OCI-LY3 (cell line): ENCODE measurements around the gene EGFLAM.

Experiments used
- H2AFZ ChIP-seq: fragments of 200-600, 300-600 bp; shearing (Covaris generic); 2 replicates; pipeline ENCODE4 v1.6.0; 2014; ENCODE audit warnings: antibody characterized with exemption, low read depth, low read length
- H3K27ac ChIP-seq: fragments of 200-600, 300-600 bp; sonication (generic); 2 replicates; pipeline ENCODE4 v1.5.1; 2014; ENCODE audit warnings: mild to moderate bottlenecking, low read length, moderate library complexity, mixed read lengths
- H3K27me3 ChIP-seq: fragments of 200-600, 300-600 bp; sonication (generic); 2 replicates; pipeline ENCODE4 v1.6.1; 2014; ENCODE audit warnings: low read depth, low read length, mixed read lengths
- H3K36me3 ChIP-seq: fragments of 200-600, 300-600 bp; sonication (generic); replicated peaks from 2 replicates; pipeline ENCODE3; 2014; ENCODE audit warnings: low read depth, low read length, mixed read lengths
- H3K4me1 ChIP-seq: fragments of 300-600, 200-600 bp; sonication (generic); 2 replicates; pipeline ENCODE4 v1.6.1; 2014; ENCODE audit warnings: low read length, mixed read lengths
- H3K4me2 ChIP-seq: fragments of 200-600, 300-600 bp; sonication (generic); 2 replicates; pipeline ENCODE4 v1.6.1; 2014; ENCODE audit warnings: low read length, mixed read lengths
- H3K4me3 ChIP-seq: fragments of 300-600, 200-600 bp; sonication (generic); 2 replicates; pipeline ENCODE4 v1.5.1; 2014; ENCODE audit warnings: antibody characterized with exemption, mild to moderate bottlenecking, low read length, moderate library complexity
- H3K79me2 ChIP-seq: fragments of 300-600, 200-600 bp; shearing (Covaris generic); 2 replicates; pipeline ENCODE4 v1.6.1; 2014; ENCODE audit warnings: mild to moderate bottlenecking, low read length, mixed read lengths
- H3K9ac ChIP-seq: fragments of 300-600, 200-600 bp; shearing (Covaris generic); 2 replicates; pipeline ENCODE4 v1.6.0; 2014; ENCODE audit warnings: mild to moderate bottlenecking, low read length, moderate library complexity
- H3K9me3 ChIP-seq: fragments of 200-600, 300-600 bp; shearing (Covaris generic); 2 replicates; pipeline ENCODE4 v1.6.1; 2014; ENCODE audit warnings: low read length, mixed read lengths; ENCODE audit not compliant: insufficient read depth
- H4K20me1 ChIP-seq: fragments of 200-600, 300-600 bp; sonication (generic); 2 replicates; pipeline ENCODE4 v1.6.1; 2016; ENCODE audit warnings: low read length, mixed read lengths; ENCODE audit not compliant: insufficient read depth
- CTCF ChIP-seq: fragments of 200-600, 300-600 bp; sonication (generic); IDR thresholded peaks from 2 replicates; pipeline ENCODE4 v1.5.1; 2014; ENCODE audit warnings: antibody characterized with exemption, low read length, low read depth
- EZH2phosphoT487 ChIP-seq: fragments of 200-600 bp; shearing (Covaris generic); IDR thresholded peaks from 2 replicates; pipeline ENCODE4 v1.6.1; 2018; ENCODE audit warnings: antibody characterized with exemption, mixed run types, low read depth

Gene EGFLAM

GRCh38 chr5:38384396-38384795, 126.0 kb downstream of the EGFLAM start:
- no peak for TF ChIP-seq CTCF
- TF ChIP-seq EZH2phosphoT487, result no peak
- H2AFZ ChIP-seq, result no peak overlapping the region

GRCh38 chr5:38387161-38387560, 128.8 kb downstream of the EGFLAM start:
- no peak overlapping the region for H3K4me2 ChIP-seq
- H3K27ac ChIP-seq, result no peak overlapping the region
- TF ChIP-seq CTCF (no peak), EZH2phosphoT487 (no peak)
- no peaks in the 10 kb centered on the region for H3K36me3 ChIP-seq
- H3K9me3 ChIP-seq, result no peaks in the 10 kb centered on the region
- H3K27me3 ChIP-seq, result no peaks in the 10 kb centered on the region
- H4K20me1 ChIP-seq, result no peaks in the 10 kb centered on the region
- H3K79me2 ChIP-seq, result no peaks in the 10 kb centered on the region
- H2AFZ ChIP-seq, result no peak overlapping the region
- no peaks in the 10 kb centered on the region for H3K4me1 ChIP-seq
- H3K9ac ChIP-seq, result no peak overlapping the region
- no peak overlapping the region for H3K4me3 ChIP-seq

More at GRCh38 chr5:38384396-38384795, 126.0 kb downstream of the EGFLAM start:
- Histone ChIP-seq H3K9me3 (no peaks in the 10 kb centered on the region), H3K36me3 (no peaks in the 10 kb centered on the region), H3K4me3 (no peak overlapping the region), H3K4me1 (no peaks in the 10 kb centered on the region), H3K27ac (no peak overlapping the region), H3K4me2 (no peak overlapping the region), H3K27me3 (0 out of 2 replicates have a peak, but pooled peaks cover 2% of the 10 kb centered on the region), H3K9ac (no peak overlapping the region), H3K79me2 (no peaks in the 10 kb centered on the region), H4K20me1 (no peaks in the 10 kb centered on the region)

GRCh38 chr5:38393636-38394035, 135.3 kb downstream of the EGFLAM start:
- H3K36me3 ChIP-seq, result no peaks in the 10 kb centered on the region

GRCh38 chr5:38396766-38397165, 138.4 kb downstream of the EGFLAM start:
- Histone ChIP-seq H2AFZ (no peak overlapping the region), H3K27ac (no peak overlapping the region), H3K4me2 (no peak overlapping the region), H3K36me3 (no peaks in the 10 kb centered on the region), H3K79me2 (no peaks in the 10 kb centered on the region), H3K9ac (no peak overlapping the region), H3K9me3 (no peaks in the 10 kb centered on the region), H3K27me3 (peaks cover 15% of the 10 kb centered on the region), H3K4me3 (no peak overlapping the region), H3K4me1 (no peaks in the 10 kb centered on the region), H4K20me1 (no peaks in the 10 kb centered on the region)
- no peak for TF ChIP-seq CTCF
- no peak for TF ChIP-seq EZH2phosphoT487

More at GRCh38 chr5:38393636-38394035, 135.3 kb downstream of the EGFLAM start:
- H3K4me1 ChIP-seq, result no peaks in the 10 kb centered on the region
- H3K27me3 ChIP-seq, result peaks cover 4% of the 10 kb centered on the region; the same call in 1 of the 2 replicates
- no peaks in the 10 kb centered on the region for H3K9me3 ChIP-seq
- H3K79me2 ChIP-seq, result no peaks in the 10 kb centered on the region
- H3K4me3 ChIP-seq, result no peak overlapping the region
- H3K9ac ChIP-seq, result no peak overlapping the region
- H2AFZ ChIP-seq, result no peak overlapping the region
- no peak overlapping the region for H3K27ac ChIP-seq
- no peak overlapping the region for H3K4me2 ChIP-seq
- TF ChIP-seq CTCF, result no peak
- no peak for TF ChIP-seq EZH2phosphoT487
- no peaks in the 10 kb centered on the region for H4K20me1 ChIP-seq
